ENCODE measurements around the gene TCF7L2. TPM values are rescaled to one million over a fixed set of nuclear protein-coding genes. Genes with fewer than 3 reads are reported as not detected.

The TCF7L2 gene
- total and polyA plus RNA-seq, 9 of the 15 experiments (the other 6 are each of a cell fraction or from before 2014, with no cell fraction given) = 0.32 to 2.8 (median 0.92) TPM

- ChIA-PET CTCF (ENCODE audit: low intra/inter-chr PET ratio) (no interaction called here), POLR2A (no interaction called here)
- no peaks in the 10 kb centered on the region for H3K36me3 ChIP-seq (ENCODE audit: control insufficient read depth, insufficient read depth, low read length)
- no peak overlapping the region for H3K9ac ChIP-seq (ENCODE audit: insufficient read depth in 1 of 2, low read depth in 2 of 2, low read length in 2 of 2)
- no peaks in the 10 kb centered on the region for H4K20me1 ChIP-seq (replicated peaks; ENCODE audit: control insufficient read depth, insufficient read depth, low read length)
- H3K79me2 ChIP-seq (ENCODE audit: control insufficient read depth, insufficient read depth, low read length) = no peaks in the 10 kb centered on the region
- TF ChIP-seq ZNF133 (CRISPR knock-in tag; IDR thresholded peaks at IDR 0.05) = no peak
- TF ChIP-seq ZFP36 (IDR thresholded peaks at IDR 0.05; ENCODE audit: low read depth, low read length, partially characterized antibody) = no peak
- no peak for TF ChIP-seq TAF9B (IDR thresholded peaks at IDR 0.05; ENCODE audit: partially characterized antibody)
- TF ChIP-seq GABPB2 (CRISPR knock-in tag; conservative IDR thresholded peaks at IDR 0.05) = no peak
- TF ChIP-seq TRIM24 (IDR thresholded peaks at IDR 0.05) = no peak
- no peak for TF ChIP-seq ZNF124 (CRISPR knock-in tag; IDR thresholded peaks at IDR 0.05)
- TF ChIP-seq KLF1 (tag; IDR thresholded peaks at IDR 0.05) = no peak
- no peak overlapping the region for H3K4me2 ChIP-seq (ENCODE audit: insufficient read depth, low read length)
- FAIRE-seq (no peak), DNase-seq (ENCODE audit: extremely low read depth in 1 of 4, low spot score in 3 of 4) (no peak), ATAC-seq (no peak)
- no peaks in the 10 kb centered on the region for H3K9me1 ChIP-seq (ENCODE audit: control insufficient read depth, insufficient read depth, low read length)
- H3K9me3 ChIP-seq (replicated peaks; ENCODE audit: control insufficient read depth, insufficient read depth, low read depth, low read length) = no peaks in the 10 kb centered on the region
- H3K27ac ChIP-seq (ENCODE audit: extremely low read depth, low read depth, low read length) = no peak overlapping the region
- no peak overlapping the region for H3K4me3 ChIP-seq
- 2% methylated on average over 5 of the region's 5 CpGs for WGBS (ENCODE audit: insufficient coverage, low coverage, missing lambda C conversion rate)
- no peak overlapping the region for H2AFZ ChIP-seq (ENCODE audit: low read depth, low read length)
- intact Hi-C loops (cut with micrococcal nuclease) = no loop called here
- in situ Hi-C loops (cut with MboI) = no loop called here
- no peaks in the 10 kb centered on the region; a peak in 1 of 5 replicates for H3K27me3 ChIP-seq (ENCODE audit: control insufficient read depth in 2 of 2, insufficient read depth in 2 of 2, low read length in 2 of 2)
- H3K4me1 ChIP-seq (replicated peaks in 1 of 2; ENCODE audit: control insufficient read depth in 2 of 2, insufficient read depth in 2 of 2, low read length in 2 of 2) = no peaks in the 10 kb centered on the region; a peak in 1 of 5 replicates
- BruUV-seq (replicated peaks) = no TSS peak
Measured at GRCh38 chr10:112989826-112990225, 39.8 kb downstream of the TCF7L2 start.

DNA sequence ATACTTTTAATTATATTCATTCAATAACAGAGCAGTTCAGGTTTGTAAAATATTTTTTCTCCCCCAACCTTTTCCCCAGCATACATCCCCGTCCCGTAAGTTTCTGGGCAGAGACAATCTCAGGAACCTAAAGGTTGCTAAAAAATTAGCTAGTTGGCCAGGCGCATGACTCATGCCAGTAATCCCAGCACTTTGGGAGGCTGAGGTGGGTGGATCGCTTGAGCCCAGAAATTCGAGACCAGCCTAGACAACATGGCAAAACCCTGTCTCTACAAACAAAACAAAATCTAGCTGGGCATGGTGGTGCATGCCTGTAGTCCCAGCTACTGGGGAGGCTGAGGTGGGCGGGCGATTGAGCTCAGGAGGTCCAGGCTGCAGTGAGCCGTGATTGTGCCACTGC, 40.2 kb downstream of the TCF7L2 start:
- no peak overlapping the region for H2AFZ ChIP-seq (ENCODE audit: low read depth, low read length)
- WGBS (ENCODE audit: insufficient coverage, low coverage, missing lambda C conversion rate) = 31% methylated on average over 4 of the region's 8 CpGs
- no peak overlapping the region for H3K9ac ChIP-seq (ENCODE audit: insufficient read depth in 1 of 2, low read depth in 2 of 2, low read length in 2 of 2)
- H3K9me1 ChIP-seq (ENCODE audit: control insufficient read depth, insufficient read depth, low read length) = no peaks in the 10 kb centered on the region
- ChIA-PET CTCF (ENCODE audit: low intra/inter-chr PET ratio) (no interaction called here), POLR2A (no interaction called here)
- TF ChIP-seq U2AF2 (optimal IDR thresholded peaks at IDR 0.05; ENCODE audit: low read depth, low read length) = no peak
- TF ChIP-seq RB1 (IDR thresholded peaks at IDR 0.05; ENCODE audit: low read depth) = no peak
- no peak for TF ChIP-seq GTF3C2 (IDR thresholded peaks at IDR 0.05; ENCODE audit: borderline replicate concordance, extremely low read depth, insufficient read length)
- no peak for TF ChIP-seq STAT5B (CRISPR knock-in tag; IDR thresholded peaks at IDR 0.05)
- no peaks in the 10 kb centered on the region for H3K36me3 ChIP-seq (ENCODE audit: control insufficient read depth, insufficient read depth, low read length)
- no peak overlapping the region for H3K27ac ChIP-seq (ENCODE audit: extremely low read depth, low read depth, low read length)
- BruUV-seq (replicated peaks) = no TSS peak
- H3K4me2 ChIP-seq (ENCODE audit: insufficient read depth, low read length) = no peak overlapping the region
- FAIRE-seq = no peak
- no peaks in the 10 kb centered on the region for H4K20me1 ChIP-seq (replicated peaks; ENCODE audit: control insufficient read depth, insufficient read depth, low read length)
- in situ Hi-C loops (cut with MboI) = no loop called here
- H3K4me3 ChIP-seq = no peak overlapping the region
- H3K9me3 ChIP-seq (replicated peaks; ENCODE audit: control insufficient read depth, insufficient read depth, low read depth, low read length) = no peaks in the 10 kb centered on the region
- intact Hi-C loops (cut with micrococcal nuclease) = no loop called here
- no peak for ATAC-seq
- H3K4me1 ChIP-seq (replicated peaks in 1 of 2; ENCODE audit: control insufficient read depth in 2 of 2, insufficient read depth in 2 of 2, low read length in 2 of 2) = no peaks in the 10 kb centered on the region; a peak in 1 of 5 replicates
- peaks cover 0 to 2% of the 10 kb centered on the region in 2 experiments; a peak in 2 of 5 replicates for H3K27me3 ChIP-seq (ENCODE audit: control insufficient read depth in 2 of 2, insufficient read depth in 2 of 2, low read length in 2 of 2)
- DNase-seq (ENCODE audit: extremely low read depth in 1 of 4, low spot score in 3 of 4) = no peak
- no peaks in the 10 kb centered on the region for H3K79me2 ChIP-seq (ENCODE audit: control insufficient read depth, insufficient read depth, low read length)
